Embryonic facial prominence (tissue), 1 donor: ENCODE data around the gene PAXX.
"Not testable (repeated sequence)": the region's sequence is repeated elsewhere in the genome, so short reads cannot be mapped to it uniquely, and the experiment has no call there.

ENCODE experiments used
- DNase-seq: peaks from one replicate; pipeline ENCODE4 v3.0.0-alpha.2; 2016; ENCODE audit errors: extremely low spot score

The PAXX gene

GRCh38 chr9:137002646-137003041, 10.4 kb downstream of the PAXX start:
- DNase-seq: no peak

DNA sequence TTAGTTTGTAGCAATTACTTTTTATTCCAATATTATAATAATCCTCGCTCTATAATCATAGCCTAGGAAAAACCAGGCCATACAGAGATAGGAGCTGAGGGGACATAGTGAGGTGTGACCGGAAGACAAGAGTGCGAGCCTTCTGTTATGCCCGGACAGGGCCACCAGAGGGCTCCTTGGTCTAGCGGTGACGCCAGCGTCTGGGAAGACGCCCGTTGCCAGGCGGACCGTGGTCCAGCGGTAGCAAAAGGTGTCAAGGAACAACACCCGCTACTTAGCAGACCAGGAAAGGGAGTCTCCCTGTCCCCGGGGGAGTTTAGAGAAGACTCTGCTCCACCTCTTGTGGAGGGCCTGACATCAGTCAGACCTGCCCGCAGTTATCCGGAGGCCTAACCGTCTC, 12.1 kb downstream of the PAXX start:
- DNase-seq: not testable (repeated sequence)

DNA sequence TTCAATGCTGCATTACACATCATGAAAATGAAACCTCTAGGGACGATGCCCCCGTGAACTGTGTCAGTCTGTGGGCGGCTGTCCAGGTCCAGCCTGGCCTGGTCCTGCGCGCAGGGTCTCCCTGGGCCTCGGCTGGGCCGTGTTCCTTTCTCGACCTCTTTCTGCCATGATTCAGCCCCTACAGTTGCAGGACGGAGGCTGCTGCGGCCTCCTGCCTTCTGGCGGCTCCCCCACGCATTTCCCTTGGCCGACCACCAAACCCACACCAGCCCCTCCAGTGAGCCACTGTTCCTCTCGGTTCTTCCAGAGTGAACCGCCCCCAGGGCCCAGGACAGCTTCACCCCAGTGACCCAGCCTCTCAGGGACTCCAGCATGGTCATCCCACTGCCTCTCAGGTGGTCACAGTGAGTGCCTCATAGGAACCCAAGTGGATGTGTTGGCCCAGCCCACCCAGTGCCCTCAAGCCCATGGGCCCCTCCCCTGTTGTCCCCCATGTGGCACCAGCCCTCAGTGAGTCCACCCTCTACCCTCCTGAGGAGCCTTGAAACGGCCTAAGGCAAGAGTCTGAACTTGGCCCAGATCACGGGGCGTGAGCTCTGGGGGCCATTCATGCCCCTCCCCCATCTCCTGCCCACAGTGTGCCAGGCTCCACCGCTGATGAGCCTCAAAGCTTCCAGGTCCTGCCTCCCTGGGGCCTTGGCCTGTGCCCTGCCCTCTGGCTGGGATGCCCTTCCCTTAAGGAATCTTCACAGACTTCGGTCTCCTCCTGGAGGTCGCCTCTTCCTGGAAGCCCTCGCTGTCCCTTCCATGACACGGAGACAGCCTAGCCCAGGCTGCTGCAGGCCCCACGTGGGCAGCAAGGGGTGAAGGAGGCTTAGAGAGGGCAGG, 14.1 kb downstream of the PAXX start:
- DNase-seq: no peak

DNA sequence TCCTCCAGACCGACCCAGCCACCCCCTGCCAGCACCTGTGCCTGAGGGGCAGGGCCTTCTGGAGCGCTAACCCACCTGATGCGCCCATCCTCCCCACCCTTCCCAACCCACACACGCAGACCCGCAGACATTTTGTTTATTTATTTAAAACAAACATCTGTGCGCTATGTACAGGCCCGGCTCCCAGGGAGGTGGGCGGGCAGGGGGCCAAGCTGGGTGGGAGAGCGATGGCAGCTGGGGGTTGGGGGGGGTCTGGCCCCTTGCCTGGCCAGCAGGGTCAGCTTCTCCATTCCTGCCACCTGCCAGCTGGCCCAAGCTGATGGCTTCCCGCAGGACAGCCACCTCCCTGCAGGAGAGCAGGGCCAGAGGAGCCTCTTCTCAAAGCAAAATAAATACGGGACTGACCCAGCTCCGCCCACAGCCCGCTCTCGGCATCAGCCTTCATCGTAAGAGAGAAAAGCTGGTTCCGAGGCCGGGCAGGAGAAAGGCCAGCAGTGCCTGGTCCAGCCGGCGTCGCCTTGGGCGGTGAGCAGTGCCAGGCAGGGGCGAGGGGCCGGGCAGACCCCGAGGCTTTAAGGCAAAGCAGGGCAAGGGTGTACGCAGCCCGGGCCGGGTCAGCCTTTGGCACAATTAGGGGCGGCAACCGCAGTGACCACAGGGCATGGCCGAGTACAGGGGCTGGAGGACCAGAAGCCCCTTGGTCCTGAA, 15.0 kb downstream of the PAXX start:
- DNase-seq: no peak

GRCh38 chr9:137007816-137008270, 15.6 kb downstream of the PAXX start:
- DNase-seq: no peak

GRCh38 chr9:137008312-137008711, 16.1 kb downstream of the PAXX start:
- no peak for DNase-seq

DNA sequence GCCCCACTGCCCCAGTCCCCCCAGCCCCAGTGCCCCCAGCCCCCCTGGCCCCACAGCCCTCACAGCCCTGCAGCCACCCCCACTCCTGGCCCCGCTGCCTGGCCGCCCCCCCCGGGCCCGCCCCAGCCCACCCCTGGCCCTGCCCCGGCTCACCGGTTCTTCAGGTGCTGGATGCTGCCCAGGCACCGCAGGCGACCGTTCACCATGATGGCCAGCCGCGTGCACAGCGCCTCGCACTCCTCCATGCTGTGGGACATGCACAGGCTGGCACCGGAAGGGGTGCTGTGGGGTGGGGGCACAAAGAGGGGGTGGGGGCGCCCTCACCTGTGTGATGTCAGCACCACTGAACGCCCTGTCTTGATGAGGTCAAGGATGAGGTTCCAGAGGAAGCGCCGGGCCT, 17.0 kb downstream of the PAXX start:
- DNase-seq: no peak

GRCh38 chr9:137009938-137010732, 17.9 kb downstream of the PAXX start:
- DNase-seq: no peak

DNA sequence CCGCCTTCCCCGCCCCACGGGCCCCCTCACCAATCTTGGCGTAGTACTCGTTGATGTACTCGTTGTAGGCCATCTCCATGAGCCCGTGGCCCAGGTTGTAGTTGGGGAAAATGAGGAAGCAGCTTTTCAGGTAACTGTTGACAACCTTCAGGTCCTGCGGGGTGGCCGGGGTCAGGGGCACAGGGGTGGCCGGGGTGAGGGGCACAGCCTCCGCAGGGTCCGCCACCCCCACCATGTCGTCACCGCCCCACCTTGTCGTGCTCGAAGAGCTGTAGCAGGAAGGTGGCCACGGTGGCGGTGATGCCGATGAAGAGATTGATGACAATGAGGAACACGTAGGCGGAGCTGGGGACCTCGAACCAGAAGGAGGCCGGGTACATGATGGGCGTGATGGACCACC, 18.9 kb downstream of the PAXX start:
- DNase-seq: no peak

DNA sequence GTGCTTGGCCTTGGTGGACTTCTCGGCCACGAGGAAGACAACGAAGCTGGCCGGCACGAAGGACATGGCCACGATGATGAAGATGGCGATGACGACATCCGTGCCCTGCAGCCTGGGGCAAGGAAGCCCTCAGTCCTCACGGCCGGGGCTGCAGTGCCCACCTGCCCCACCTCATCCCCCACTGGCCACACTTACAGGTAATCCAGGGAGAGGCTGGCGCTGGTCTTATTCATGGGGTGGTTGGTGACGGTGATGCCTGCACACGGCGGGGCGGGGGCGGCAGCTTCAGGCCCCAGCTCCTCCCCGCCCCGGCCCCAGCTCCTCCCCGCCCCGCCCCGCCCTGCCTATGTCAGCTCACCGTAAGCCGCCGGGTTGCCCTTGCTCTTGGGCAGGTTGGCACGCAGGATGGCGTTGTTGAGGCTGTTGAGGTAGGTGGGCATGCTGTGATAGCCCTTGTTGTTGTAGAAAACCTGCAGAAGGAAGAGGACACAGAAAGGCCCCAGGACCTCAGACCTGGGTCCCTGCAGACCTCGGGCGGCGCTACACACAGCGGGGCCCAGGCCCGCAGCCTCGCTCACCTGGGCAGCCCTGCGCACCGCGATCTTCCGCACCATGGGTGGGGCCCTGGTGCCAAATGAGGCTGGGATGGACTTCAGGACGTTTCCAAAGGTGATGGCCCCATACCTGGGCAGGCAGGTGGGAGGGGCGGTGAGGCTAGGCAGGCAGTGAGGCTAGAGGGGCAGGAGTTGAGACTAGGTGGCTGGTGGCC, 19.9 kb downstream of the PAXX start:
- no peak for DNase-seq

DNA sequence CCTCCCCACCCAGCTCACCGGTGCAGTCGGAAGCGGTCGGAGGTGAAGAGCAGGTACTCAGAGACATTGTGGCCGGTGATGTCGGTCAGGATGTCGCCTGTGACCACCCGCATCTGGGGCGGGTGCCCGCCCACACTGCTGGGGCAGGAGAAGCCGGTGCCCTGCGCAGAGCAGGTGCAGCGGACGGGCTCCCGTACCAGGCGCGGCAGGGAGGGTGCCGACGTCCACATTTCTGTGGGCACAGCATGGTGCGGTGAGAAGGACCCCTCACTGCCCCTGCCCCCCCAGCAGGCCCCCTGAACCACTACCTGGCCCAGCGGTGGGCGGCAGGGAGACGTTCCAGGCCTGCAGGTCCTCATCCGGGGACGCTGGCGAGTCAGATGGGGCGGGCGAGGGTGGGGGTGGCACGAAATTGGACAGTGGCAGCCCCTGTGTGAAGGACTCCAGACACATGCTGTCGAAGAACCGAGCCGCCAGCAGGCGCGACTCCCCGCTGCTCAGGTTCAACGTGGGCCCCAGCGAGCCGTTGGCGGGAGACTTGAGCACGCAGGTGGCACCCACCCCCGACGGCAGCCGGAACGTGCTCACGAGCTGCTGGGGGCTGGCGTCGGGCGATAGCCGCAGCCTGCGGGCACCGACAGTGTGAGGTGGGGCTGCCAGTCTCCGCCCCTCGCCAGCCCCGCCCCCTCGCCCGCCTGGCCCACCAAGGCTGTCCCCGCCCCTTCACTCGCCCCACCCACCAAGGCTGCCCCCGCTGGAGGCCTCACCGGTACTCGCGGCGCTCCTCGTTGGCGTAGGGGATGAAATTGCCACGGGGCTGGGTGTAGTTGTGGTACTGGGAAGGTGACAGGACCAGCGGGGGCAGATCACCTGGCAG, 20.7 kb downstream of the PAXX start:
- no peak for DNase-seq

DNA sequence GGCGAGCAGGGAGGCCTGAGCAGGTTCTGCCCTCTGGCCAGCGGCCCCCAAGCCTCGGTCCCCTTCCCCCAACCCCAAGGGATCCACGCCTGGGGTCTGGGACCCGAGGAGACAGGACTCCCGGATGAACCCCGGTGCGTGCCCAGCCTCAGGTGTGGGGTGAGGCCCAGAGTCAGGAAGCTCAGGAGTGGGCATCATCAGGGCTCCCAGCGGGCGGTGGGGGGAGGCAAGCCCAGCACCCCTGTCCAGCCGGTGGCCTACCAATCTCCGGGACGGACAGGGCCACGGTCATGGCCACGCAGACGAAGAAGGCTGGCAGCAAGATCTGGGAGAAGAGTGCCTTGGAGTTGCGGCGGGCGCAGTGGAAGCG, 21.3 kb downstream of the PAXX start:
- DNase-seq: no peak

- no peak for DNase-seq
Observed at GRCh38 chr9:137014166-137014565, 21.9 kb downstream of the PAXX start.

- no peak for DNase-seq
Observed at GRCh38 chr9:137014776-137015539, 22.7 kb downstream of the PAXX start.

- DNase-seq: no peak
Observed at GRCh38 chr9:137015540-137015930, 23.3 kb downstream of the PAXX start.

- DNase-seq: no peak
Observed at GRCh38 chr9:137015976-137016375, 23.8 kb downstream of the PAXX start.

DNA sequence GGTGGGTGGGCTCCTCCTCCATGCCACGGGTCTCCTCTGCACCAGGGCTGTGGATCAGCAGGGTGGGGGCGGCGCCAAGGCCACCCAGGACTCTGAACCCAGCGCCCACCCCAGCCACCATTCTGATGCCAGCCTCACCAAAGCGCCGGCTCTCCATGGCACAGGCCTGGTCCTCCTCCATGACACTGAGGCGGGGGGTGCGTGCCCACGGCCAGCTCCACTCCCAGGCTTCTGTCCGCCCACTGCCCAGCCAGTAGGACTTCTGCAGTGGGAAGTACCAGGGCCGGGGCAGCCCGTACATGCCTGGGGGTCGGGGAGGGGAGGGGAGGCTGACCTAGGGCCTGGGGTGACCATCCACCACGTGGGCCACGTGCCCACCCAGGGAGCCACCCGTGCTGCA, 24.2 kb downstream of the PAXX start:
- no peak for DNase-seq

GRCh38 chr9:137017071-137017470, 24.8 kb downstream of the PAXX start:
- no peak for DNase-seq

- no peak for DNase-seq
Observed at GRCh38 chr9:137017791-137018497, 25.7 kb downstream of the PAXX start.
